K562 (cell line): ENCODE results near the gene KRT4. TPM values are rescaled to one million over a fixed set of nuclear protein-coding genes. Genes with fewer than 3 reads are reported as not detected.

ENCODE experiments used
- ATAC-seq: fragments of 200-7000 bp; cut with Tn5 transposase; 3 replicates; pipeline ENCODE4 v1.9.1; 2020; ENCODE audit warnings: moderate library complexity
- BruUV-seq: library from RNA; stranded (reverse); fragments of 400-500 nt; replicated peaks from 2 replicates; lab custom pipeline; 2021; lab: Mats Ljungman, UMichigan
- CTCF ChIA-PET: fragments of 300-600 bp; formaldehyde crosslinking; extraction: SDS; loops from one replicate; lab custom pipeline; 2021; ENCODE audit warnings: low intra/inter-chr PET ratio; lab: Yijun Ruan, JAX
- POLR2A ChIA-PET: fragments of 300-600, 350-650 bp; sonication (Branson Sonifier 250); formaldehyde crosslinking; extraction: SDS; loops from one replicate; lab custom pipeline; 2021; ENCODE audit warnings: antibody characterized with exemption, inconsistent platforms; lab: Yijun Ruan, JAX
- DNase-seq, 4 experiments: peaks; one replicate each; pipeline versions ENCODE4 v3.0.0 to v3.0.0-alpha.2; 2011 to 2018; ENCODE audit warnings: low spot score in 3 of 4, mixed read lengths in 3 of 4; ENCODE audit errors: extremely low read depth in 1 of 4
- FAIRE-seq: peaks from 2 replicates; lab custom pipeline; 2011; peaks lifted over from hg19 to GRCh38; lab: Jason Lieb, UNC
- H2AFZ ChIP-seq: 2 replicates; pipeline ENCODE4 v1.6.0; 2011; ENCODE audit warnings: low read depth, low read length, control low read depth, inconsistent platforms
- H3K27ac ChIP-seq: fragments of 200-600 bp; 3 replicates; pipeline ENCODE4 v1.8.0; 2011; ENCODE audit warnings: low read depth, mild to moderate bottlenecking, control low read depth, inconsistent platforms, low read length, moderate library complexity, mixed read lengths; ENCODE audit errors: extremely low read depth
- H3K27me3 ChIP-seq, 2 experiments: fragments of 300-600 bp in 1 of 2; 2 replicates in 1 of 2; 3 replicates in 1 of 2; pipeline versions ENCODE4 v1.6.0 to v1.8.0; 2011; ENCODE audit warnings: inconsistent platforms in 2 of 2, low read length in 2 of 2, mild to moderate bottlenecking in 1 of 2, mixed read lengths in 1 of 2, moderate library complexity in 1 of 2; ENCODE audit not compliant: control insufficient read depth in 2 of 2, insufficient read depth in 2 of 2
- H3K36me3 ChIP-seq: fragments of 300-600 bp; 3 replicates; pipeline ENCODE4 v1.8.0; 2011; ENCODE audit warnings: mild to moderate bottlenecking, low read length, inconsistent platforms; ENCODE audit not compliant: control insufficient read depth, insufficient read depth
- H3K4me1 ChIP-seq, 2 experiments: fragments of 200-600 bp in 1 of 2; replicated peaks in 1 of 2; 2 replicates in 1 of 2; 3 replicates in 1 of 2; pipeline versions ENCODE4 v1.5.1 to v1.8.0; 2011; ENCODE audit warnings: inconsistent platforms in 2 of 2, low read length in 2 of 2, mild to moderate bottlenecking in 1 of 2, mixed read lengths in 1 of 2, moderate library complexity in 1 of 2; ENCODE audit not compliant: control insufficient read depth in 2 of 2, insufficient read depth in 2 of 2
- H3K4me2 ChIP-seq: 2 replicates; pipeline ENCODE4 v1.6.1; 2011; ENCODE audit warnings: low read length, control low read depth, inconsistent platforms, mixed read lengths; ENCODE audit not compliant: insufficient read depth
- H3K4me3 ChIP-seq: fragments of 200-600 bp; sonication (generic), shearing (Covaris generic); 2 replicates; pipeline ENCODE4 v1.5.1; 2016; ENCODE audit warnings: control low read depth, inconsistent platforms
- H3K79me2 ChIP-seq: fragments of 200-600 bp; 3 replicates; pipeline ENCODE4 v1.8.0; 2011; ENCODE audit warnings: low read length, inconsistent platforms; ENCODE audit not compliant: control insufficient read depth, insufficient read depth
- H3K9ac ChIP-seq, 2 experiments: 2 replicates each; pipeline versions ENCODE4 v1.6.0 to v1.6.1; 2011; ENCODE audit warnings: low read depth in 2 of 2, low read length in 2 of 2, control low read depth in 1 of 2, inconsistent platforms in 1 of 2, mild to moderate bottlenecking in 1 of 2, mixed read lengths in 1 of 2; ENCODE audit not compliant: insufficient read depth in 1 of 2
- H3K9me1 ChIP-seq: one replicate; pipeline ENCODE4 v1.6.0; 2011; ENCODE audit warnings: inconsistent platforms, mild to moderate bottlenecking, low read length, moderate library complexity; ENCODE audit not compliant: control insufficient read depth, insufficient read depth
- H3K9me3 ChIP-seq: replicated peaks from 2 replicates; pipeline ENCODE4 v1.5.1; 2011; ENCODE audit warnings: low read depth, low read length, inconsistent platforms; ENCODE audit not compliant: control insufficient read depth, insufficient read depth
- H4K20me1 ChIP-seq: replicated peaks from 2 replicates; pipeline ENCODE4 v1.6.1; 2011; ENCODE audit warnings: low read length, inconsistent platforms, mixed read lengths; ENCODE audit not compliant: control insufficient read depth, insufficient read depth
- CREB3 ChIP-seq: fragments of 450-650 bp; conservative IDR thresholded peaks from 2 replicates; pipeline ENCODE4 v1.6.1; 2016; ENCODE audit warnings: missing genetic modification characterization, low read depth, mild to moderate bottlenecking, missing compliant biosample characterization, moderate library complexity
- HDAC6 ChIP-seq: IDR thresholded peaks from 2 replicates; pipeline ENCODE4 v1.6.1; 2012; ENCODE audit warnings: low read depth, mild to moderate bottlenecking, control low read depth, inconsistent platforms, low read length, moderate library complexity
- RUNX1 ChIP-seq: sonication (generic); IDR thresholded peaks from 2 replicates; pipeline ENCODE4 v1.6.1; 2016; ENCODE audit warnings: antibody characterized with exemption, low read depth
- ZBTB9 ChIP-seq: fragments of 450-650 bp; formaldehyde crosslinking; IDR thresholded peaks from 2 replicates; pipeline ENCODE4 v1.4.0; 2020; ENCODE audit warnings: mild to moderate bottlenecking, moderate library complexity
- WGBS: fragments of 100-300 bp; shearing (Covaris generic); methylation state at CpG from one replicate; pipeline ENCODE4 v1.1.6; 2016; ENCODE audit warnings: low coverage, mixed read lengths; ENCODE audit not compliant: insufficient coverage; ENCODE audit errors: missing lambda C conversion rate; 5-methylcytosine and 5-hydroxymethylcytosine counted together
- in situ Hi-C: fragments of 300-500 bp; cut with MboI; formaldehyde crosslinking; loops from 4 replicates; pipeline ENCODE4 v1.15.0; 2018; ENCODE audit warnings: inconsistent platforms, mixed read lengths
- intact Hi-C: fragments of 100-400 bp; cut with micrococcal nuclease; formaldehyde crosslinking; loops from 2 replicates; pipeline ENCODE4 v1.14.2; 2022
- polyA plus RNA-seq, 8 experiments: library from polyadenylated mRNA; depleted of rRNA in 4 of 8; stranded (reverse) in 5 of 8; unstranded in 3 of 8; fragments of >200 nt; fragmentation: Nextera tagmentation in 2 of 8; fragmentation: Illumina TruSeq in 1 of 8; extraction: Ambion mirVana in 2 of 8; extraction: Trizol in 1 of 8; gene quantifications; 2 replicates each; pipeline versions ENCODE4 v1.2.1 to v1.2.3, GENCODE V29; 2011 to 2014; ENCODE audit warnings: inconsistent platforms in 1 of 8, missing spikeins in 1 of 8
- total RNA-seq, 7 experiments: library from RNA; depleted of rRNA in 6 of 7; stranded (reverse); fragments of >200 nt in 6 of 7; fragmentation: Illumina TruSeq in 2 of 7; extraction: Trizol in 2 of 7; gene quantifications; 2 replicates each; pipeline versions ENCODE4 v1.2.1 to v1.2.3, GENCODE V29; 2011 to 2021; ENCODE audit warnings: low replicate concordance in 1 of 7

KRT4 gene
- total and polyA plus RNA-seq, 9 of the 15 experiments (the other 6 are each of a cell fraction or from before 2014, with no cell fraction given) = not detected

- H3K4me3 ChIP-seq = no peak overlapping the region
- in situ Hi-C loops (no loop called here), intact Hi-C loops (no loop called here)
- H2AFZ ChIP-seq = no peak overlapping the region
- H3K27ac ChIP-seq = no peak overlapping the region
- no TSS peak for BruUV-seq
- H4K20me1 ChIP-seq = no peaks in the 10 kb centered on the region; the same call in none of the 2 replicates
- H3K27me3 ChIP-seq = peaks cover 28 to 60% of the 10 kb centered on the region in 2 experiments; a peak in 4 of 5 replicates
- H3K9ac ChIP-seq = no peak overlapping the region
- DNase-seq (no peak), FAIRE-seq (no peak), ATAC-seq (no peak)
- no peak overlapping the region for H3K4me2 ChIP-seq
- no peaks in the 10 kb centered on the region for H3K9me3 ChIP-seq
- no peaks in the 10 kb centered on the region for H3K4me1 ChIP-seq
- TF ChIP-seq HDAC6 (no peak), ZBTB9 (CRISPR knock-in tag) (no peak), RUNX1 (no peak), CREB3 (tag) (no peak)
- ChIA-PET CTCF (no interaction called here), POLR2A (interaction anchor here (0.6 kb wide), 1 partner anchor 544 kb away, joined by 3 read pairs; no protein-coding TSS in a partner anchor)
- H3K79me2 ChIP-seq = no peaks in the 10 kb centered on the region
- H3K9me1 ChIP-seq = no peaks in the 10 kb centered on the region
- H3K36me3 ChIP-seq = no peaks in the 10 kb centered on the region
- 3% methylated on average over 2 of the region's 2 CpGs for WGBS
These were observed 35.1 kb downstream of the KRT4 start for GRCh38 chr12:52778833-52779232.
